GM19238 (cell line): ENCODE data around the gene ANKRD13A.
"Not testable (repeated sequence)": the region's sequence is repeated elsewhere in the genome, so short reads cannot be mapped to it uniquely, and the experiment has no call there.

Experiments used
- DNase-seq: peaks from one replicate; pipeline ENCODE4 v3.0.0; 2011; ENCODE audit warnings: low spot score; ENCODE audit not compliant: insufficient read length

The ANKRD13A gene

DNA sequence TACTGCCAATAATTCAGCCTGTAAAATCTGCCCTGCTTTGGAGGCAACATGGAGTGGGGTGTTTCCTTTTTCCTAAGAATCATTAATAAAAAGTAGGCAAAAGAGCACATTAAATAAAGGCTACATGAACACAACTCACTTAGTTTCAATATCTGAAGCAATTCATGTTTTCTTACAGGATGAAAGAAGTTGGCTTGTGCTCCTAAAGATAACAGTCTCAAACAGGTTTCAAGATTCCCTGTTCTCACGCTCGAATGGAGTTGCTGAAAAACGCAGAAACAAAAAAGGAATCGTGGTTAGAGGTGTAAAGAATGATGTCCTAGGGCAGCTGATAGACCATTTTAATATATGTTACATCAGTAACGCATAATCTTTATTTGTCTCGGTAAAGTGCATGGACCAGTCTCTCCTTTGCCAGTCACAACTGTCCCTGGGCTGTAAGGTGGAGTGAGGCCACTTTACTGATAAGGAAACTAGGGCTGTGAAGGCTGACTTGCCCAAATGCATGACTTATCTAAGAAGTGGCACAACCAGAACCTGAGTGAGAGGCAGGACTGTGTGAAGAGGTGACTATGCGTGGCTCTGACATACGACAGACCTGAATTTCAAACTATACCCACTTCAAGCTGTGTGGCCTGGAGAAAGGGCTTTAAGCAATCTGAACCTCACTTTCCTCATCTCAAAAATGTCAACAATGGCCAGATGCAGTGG is 15.6 kb upstream of the ANKRD13A start:
- DNase-seq, result no peak

DNA sequence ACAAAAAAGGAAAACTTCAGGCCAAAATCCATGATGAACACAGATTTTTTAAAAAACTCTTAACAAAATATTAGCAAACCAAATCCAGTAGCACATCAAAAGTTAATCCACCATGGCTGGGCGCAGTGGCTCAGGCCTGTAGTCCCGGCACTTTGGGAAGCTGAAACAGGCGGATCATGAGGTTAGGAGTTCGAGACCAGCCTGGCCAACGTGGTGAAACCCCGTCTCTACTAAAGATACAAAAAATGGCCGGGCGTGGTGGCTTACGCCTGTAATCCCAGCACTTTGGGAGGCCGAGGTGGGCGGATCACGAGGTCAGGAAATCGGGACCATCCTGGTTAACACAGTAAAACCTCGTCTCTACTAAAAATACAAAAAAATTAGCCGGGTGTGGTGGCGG is 13.0 kb upstream of the ANKRD13A start:
- DNase-seq, result not testable (repeated sequence)

DNA sequence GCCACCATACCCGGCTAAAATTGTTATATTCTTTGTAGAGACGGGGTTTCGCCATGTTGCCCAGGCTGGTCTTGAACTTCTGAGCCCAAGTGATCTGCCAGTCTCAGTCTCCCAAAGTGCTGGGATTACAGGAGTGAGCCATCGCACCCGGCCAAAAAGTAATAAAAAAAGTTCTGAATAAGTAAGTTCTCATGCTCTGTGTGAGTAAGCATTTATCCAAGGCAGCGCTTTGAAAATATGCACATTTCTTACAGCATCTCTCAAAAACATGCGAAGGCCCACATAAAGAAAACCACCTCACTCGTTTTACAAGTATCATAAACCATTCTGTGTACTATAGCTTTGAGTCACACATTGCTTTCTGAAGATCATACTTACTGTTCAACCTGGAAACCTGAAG is 11.6 kb upstream of the ANKRD13A start:
- DNase-seq, result no peak

DNA sequence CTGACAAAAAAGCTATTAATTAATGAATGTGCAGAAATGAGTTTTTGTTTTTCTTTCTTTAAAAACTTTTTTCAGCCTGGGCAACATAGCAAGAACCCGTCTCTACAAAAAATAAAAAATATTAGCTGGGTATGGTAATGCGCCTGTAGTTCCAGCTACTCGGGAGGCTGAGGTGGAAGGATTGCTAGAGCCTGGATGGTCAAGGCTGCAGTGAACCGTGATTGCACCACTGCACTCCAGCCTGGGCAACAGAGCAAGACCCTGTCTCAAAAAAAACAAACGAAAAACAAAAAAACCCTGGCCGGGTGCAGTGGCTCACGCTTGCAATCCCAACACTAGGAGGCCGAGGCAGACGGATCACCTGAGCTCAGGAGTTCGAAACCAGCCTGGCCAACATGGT is 11.0 kb upstream of the ANKRD13A start:
- no peak for DNase-seq

DNA sequence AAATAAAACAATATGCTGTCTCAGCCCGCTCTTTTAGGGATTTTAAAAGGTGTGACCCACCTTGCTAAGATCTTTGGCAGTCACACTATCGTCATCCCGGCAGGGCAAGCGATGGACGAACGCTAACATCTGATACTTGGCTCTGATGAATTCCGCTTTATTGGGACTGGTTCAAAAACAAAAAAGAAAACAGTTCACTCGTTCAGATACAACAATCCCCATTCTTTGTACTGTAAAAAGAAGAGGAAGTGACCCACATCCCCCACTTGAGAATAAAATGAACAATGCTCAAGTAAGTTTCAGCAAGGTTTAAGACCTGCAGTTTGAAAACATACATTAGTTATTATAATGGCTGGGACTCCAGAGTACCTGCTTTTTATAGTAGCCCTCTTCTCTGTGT is 10.3 kb upstream of the ANKRD13A start:
- no peak for DNase-seq

DNA sequence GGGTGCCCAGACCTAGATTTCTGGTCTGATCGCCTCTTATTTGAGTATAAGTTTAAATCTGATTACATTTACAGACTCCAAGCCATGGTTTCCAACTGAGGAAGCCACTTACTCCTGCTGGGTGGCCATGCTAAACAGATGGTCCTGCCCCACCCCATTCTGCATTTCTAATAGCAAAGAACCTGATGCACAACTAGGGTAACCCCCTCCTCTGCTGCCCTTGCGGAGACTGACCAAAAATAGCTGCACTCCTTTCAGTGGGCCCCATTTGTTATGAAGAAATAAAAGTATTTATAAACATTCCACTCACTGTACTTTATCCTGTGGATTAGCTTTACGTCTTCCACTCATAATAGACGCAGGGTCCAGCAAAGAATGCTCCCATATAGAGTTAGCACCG is 9.8 kb upstream of the ANKRD13A start:
- DNase-seq, result no peak

DNA sequence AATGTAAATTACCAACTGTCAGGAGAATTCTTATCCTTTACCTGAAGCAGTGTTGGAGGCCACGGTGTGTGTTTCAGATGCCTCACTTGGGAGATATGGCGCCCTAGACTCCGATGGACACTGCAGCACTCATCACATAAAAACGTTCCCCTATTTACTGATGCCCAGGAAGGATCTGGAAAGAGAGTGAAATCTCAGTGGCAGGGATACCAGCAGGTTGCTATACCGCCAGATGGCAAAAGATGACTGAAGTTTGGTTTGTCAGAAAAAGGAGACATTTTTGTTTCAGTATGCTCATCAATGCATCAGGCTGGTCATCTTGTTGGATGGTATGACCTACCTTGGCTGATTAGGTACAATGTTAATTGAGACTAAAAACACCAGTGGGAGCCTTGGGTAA is 7.6 kb upstream of the ANKRD13A start:
- no peak for DNase-seq

DNA sequence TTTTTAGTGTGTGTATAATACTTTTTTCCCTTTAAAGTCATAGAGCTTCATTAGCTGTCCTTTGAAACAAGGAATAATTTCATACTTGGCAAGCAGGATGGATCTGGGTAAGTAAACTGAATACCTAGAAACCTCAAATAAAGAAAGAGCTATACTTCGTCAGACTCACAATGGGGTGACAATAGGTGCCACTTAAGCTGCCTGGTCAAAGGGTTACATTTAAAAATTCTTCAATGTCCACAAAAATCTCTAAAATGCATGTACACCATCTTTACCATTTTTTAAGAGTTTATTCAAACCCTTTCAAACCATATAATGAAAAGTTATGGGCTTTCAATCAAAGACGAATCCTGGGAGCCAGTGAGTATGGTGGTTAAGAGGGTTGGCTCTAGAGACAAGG is 6.1 kb upstream of the ANKRD13A start:
- DNase-seq, result no peak

DNA sequence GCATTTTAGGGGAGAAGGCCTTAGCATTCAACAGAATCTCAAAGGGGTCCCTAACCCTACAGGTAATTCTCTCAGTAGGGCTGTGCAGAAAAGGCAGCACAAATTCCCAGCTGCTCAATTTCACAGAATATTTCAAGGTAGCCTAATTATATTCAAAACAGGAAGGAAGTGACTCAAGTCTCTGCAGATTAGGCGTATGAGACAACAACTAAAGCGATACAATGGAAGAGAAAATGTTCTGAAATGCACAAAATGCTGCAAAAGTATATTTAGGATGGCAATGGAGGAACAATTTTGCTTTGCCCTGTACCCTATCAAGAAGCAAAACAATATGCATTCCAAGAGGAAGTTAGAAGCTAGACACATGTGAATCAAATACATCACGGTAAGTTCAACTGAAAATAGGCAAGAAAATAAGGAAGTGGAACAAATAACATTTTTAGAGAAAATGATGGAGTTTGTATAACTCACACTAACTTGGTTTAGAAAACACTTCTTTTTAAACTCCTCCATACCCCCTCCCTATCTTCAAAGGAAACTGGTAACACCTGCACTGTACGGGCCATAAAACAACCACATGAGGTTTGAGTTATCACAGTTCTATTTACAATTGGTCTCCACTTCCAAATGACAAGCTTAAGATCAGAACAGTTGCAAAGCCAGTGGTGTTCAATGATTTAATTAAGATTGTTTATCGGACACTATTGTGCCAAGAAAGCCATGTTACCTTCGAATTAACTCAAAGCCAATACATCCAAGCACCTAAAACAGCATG is 4.6 kb upstream of the ANKRD13A start:
- no peak for DNase-seq

DNA sequence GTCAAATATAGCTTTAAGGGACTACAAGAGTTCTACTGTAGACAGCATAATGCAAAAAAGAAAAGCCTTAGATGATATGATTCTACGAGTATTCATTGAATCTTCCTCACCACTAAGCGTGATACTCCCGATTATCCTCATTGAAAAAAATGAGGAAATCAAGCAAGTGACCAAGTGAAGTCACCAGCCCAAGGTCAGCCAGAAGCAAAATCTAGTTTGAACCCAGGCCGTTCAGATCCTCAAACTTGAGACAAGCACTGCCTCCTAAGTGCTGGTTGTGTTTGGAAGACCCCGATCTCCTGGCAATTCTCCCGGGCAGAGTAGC is 3.9 kb upstream of the ANKRD13A start:
- no peak for DNase-seq

DNA sequence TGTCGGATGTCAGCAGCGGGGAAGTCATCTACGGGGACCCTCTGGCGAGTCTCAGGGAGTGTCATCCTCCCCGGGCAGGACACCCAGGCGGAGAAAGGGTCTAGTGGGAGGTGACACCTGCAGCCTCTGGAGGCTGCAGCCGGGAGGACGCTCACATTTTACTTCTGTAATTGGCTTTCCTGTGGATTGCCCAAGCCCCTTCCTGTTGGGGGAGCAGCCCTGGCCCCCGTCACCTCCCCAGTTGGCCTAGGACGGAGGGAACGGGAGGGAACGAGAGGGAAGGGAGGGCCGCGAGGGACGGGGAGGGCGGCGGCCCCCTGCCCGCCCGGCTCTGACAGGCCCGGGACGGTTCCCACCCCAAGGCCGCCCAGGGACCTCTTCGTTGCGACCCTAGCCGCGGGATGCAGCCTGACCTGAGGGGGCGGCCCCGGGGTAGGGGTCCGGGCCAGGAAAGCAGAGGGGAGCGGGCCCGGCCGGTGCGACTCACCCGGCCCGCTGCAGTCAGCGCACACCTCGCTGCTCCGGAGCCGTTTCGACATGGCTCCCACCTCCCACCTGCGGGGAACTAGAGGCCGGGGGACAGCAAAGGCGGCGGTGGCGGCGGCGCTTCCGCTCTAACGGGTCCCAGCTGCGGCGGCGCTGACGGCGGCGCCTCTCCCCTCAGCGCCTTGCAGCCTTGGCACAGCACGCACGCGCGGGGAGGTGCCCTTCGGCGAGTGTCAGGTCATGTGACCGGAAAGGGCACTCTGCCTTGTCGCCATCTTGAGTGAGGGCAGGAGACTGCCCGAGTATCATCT is 3.3 kb upstream of the ANKRD13A start, which contains the start of gene GIT2:
GIT2 (minus strand) TSS at position 683 of the 797 bp plus-strand sequence; CDS start at position 539, 144 bp downstream.
- peak; percentile 92 for DNase-seq

DNA sequence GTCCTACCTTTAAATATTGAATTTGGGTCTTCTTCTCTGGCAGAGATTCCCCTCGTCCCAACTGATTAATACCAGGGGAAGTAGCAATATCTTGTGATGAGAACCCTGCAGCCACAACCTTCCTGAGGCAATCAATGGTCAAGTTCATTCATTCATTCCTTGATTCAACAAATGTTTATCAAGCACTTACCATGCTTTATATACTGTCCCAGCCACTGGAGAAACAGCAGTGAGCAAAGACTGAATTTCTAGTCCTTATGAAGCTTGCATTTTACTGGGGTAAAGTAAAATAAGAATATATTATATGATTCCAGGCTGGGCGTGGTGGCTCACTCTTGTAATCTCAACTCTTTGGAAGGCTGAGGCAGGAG is 2.8 kb upstream of the ANKRD13A start:
- DNase-seq, result no peak

DNA sequence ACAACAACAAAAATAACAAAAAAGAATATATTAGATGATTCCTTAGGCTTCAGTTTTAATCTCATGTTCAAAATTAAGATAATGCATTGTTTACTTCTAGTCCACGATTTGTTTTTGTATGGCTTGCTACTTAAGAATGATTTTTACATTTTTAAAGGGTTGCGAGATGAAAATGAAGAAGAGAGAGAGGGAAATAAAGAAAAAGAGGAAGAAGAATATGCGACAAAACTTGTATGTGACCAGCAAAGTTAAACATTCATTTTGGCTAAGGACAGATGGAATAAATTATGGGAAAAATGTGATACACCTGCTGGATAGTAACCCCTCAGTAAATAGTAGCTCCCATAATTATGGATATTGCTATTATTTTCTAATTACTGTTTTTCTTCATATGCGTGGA is 1.8 kb upstream of the ANKRD13A start:
- no peak for DNase-seq

DNA sequence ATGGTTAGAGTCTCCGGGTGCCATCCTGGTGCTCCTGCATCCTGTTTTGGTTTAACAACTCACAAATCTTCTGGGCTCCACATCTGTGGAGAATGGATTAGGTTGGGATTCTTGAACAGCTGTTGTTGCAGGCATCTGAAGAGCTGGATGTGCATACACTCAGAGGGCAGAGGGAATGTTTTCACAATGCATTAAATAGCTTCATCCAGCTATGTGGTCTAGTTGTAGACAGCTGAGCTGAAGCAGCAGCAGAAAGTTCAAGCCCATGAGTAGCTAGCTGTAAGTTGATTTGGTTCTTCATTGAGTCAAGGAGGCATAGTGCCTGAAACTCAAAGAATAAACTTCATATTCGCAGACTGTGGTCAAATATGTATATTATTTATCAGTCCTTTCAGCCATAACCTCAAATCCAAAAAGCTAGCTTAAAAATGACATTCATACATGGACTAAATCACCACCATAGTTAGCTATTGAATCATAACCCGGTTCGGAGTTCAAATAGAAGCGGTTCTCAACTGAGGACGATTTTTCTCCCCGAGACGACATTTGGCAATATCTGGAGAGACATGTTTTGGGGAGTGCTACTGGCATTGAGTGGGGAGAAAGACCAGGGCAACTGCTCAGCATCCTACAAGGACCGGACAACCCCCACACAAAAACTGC is 858 bp upstream of the ANKRD13A start:
- no peak for DNase-seq

DNA sequence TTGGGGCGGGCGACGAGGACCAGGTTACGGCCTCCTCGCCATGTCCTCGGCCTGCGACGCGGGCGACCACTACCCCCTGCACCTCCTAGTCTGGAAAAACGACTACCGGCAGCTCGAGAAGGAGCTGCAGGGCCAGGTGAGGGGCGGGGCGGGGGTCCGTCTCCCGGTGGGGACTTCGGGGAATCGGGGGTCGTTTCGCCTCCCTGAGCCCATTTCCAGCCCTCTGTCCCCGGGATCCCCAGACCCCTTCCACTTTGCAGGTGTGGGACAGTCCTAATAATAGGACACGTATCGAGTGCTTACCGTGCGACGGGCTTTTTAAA is 380 bp downstream of the ANKRD13A start:
- DNase-seq, result no peak

DNA sequence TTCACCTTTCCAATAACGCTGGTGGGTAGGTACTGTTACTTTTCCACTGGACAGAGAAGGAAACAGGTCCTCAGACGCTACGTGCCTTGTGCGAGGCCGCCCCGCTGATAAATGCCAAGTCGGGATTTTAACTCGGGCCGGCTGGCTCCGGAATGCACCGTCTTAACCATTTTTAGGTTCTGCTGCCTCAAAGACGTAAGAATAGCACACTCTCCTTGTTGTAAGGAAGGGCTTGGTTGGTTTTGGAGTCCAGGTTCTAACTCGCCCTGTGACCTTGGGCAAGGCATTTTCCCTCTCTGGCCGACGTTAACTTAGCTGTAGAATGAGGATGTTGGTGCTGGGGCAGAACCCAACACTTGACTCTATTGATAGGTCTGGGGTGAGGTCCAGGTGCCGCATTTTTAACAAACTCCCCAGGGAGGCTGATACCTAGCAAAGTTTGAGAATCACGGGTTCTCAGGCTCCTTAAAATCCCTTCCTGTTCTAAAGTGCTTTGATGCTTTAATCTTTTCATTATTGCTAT is 814 bp downstream of the ANKRD13A start:
- DNase-seq, result no peak

DNA sequence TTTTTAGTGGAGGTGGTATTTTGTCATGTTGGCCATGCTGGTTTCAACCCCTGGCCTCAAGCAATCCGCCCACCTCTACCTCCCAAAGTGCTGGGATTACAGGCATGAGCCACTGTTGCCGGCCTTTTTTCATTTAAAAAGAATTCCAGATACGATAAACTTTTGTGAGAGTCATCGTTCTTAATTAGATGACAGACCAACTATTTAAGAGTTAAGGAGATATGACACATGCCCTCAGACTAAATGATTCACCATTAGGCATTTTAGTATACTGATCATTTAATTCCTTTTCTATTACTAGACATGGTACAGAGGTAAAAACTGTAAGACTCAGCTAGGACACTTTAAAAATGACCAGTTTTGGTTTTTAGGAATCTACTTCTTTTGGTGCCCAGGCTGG is 2.4 kb downstream of the ANKRD13A start:
- no peak for DNase-seq

DNA sequence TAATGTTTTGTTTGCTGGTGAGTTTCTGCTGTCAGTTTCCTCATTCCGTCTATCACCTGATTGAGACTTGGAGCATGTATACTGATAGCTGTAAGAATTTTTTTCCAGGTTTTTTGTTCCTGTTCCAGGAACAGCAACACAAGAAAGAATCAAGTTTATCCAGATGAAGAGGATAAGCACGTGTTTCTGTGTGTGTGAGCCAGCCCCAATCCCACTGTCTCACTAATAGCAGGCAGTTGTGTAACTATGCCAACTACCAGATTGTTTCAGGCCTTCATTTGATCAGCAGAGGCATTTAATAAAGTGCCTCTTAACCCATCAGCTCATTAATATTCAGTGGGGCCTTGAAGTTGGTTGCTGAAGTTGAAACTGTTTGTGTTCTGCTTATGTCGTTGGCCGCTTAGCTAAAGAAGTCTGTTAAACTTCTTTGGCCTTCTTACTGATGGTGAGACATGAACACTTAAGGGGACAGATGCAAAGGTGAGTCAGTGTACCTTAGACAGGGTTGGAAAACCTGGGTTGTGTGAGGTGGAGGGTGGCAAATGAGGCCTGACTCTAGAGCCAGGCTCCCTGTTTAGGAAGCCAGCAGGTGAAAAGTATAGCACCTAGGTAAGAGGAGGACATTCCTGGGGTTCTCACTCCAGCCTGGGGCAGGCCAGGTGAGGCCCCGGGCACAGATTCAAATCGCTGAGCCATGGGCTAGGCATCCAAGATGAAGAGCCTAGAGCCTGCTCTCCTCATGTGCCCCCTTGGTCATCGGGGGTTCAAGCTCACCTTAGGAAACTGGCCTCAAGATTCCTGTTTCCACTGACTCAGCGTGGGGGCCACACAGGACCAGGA is 3.7 kb downstream of the ANKRD13A start:
- no peak for DNase-seq

DNA sequence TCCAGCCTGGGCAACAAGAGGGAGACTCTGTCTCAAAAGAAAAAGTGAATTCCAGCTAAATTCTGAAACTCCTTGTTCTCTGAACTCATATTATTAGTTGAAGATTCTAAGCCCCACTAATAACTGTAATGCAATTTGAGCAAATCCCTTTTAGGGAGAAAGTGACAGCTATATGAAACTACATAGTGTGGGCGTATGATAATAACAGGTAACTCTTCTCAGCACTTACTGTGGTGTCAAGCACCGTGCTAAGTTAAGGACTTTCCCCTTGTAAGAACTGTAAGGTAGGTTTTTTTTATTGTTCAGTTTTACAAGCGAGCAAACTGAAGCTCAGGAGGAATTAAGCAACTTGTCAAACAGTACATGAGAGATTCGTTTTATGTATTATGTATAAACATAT is 5.4 kb downstream of the ANKRD13A start:
- DNase-seq, result no peak

DNA sequence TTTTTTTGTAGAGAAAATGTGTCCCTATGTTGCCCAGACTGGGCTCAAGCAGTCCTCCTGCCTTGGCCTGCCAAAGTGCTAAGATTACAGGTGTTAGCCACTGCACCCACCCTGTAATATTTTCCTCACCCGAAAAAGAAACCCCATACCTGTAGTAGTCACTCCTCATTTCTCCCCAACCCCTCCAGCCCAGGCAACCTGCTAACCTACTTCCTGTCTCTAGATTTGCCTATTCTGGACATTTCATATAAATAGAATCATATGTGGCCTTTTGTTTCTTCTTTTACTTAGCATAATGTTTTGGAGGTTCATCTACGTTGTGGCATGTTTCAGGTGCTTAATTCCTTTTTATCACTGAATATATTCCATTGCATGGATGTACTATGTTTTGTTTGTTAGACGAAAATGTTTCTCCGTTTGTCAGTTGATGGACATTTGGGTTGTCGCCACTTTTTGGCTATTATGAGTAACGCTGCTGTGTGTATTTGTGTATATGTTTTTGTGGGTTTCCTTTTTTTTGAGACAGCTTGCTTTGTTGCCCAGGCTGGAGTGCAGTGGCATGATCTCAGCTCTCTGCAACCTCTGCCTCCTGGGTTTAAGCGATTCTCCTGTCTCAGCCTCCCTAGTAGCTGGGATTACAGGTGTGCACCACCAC is 6.2 kb downstream of the ANKRD13A start:
- no peak for DNase-seq
